Amniotic stem cell (primary cell): Measurements from ENCODE around the gene BACH2.
"Not testable (repeated sequence)": the region's sequence is repeated elsewhere in the genome, so short reads cannot be mapped to it uniquely, and the experiment has no call there.

Experiments used
- DNase-seq: peaks from one replicate; lab custom pipeline; 2025; lab: John Stamatoyannopoulos, UW

The BACH2 gene

GRCh38 chr6:90212274-90212673 is 84.4 kb downstream of the BACH2 start:
- no peak for DNase-seq

GRCh38 chr6:90209527-90209926 is 87.1 kb downstream of the BACH2 start:
- DNase-seq = no peak

DNA sequence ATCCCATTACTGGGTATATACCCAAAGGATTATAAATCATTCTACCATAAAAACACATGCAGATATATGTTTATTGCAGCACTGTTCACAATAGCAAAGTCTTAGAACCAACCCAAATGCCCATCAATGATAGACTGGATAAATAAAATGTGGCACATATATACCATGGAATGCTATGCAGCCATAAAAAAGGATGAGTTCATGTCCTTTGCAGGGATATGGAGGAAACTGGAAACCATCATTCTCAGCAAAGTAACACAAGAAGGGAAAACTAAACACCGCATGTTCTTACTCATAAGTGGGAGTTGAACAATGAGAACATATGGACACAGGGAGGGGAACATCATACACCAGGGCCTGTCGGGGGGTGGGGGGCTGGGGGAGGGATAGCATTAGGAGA is 88.0 kb downstream of the BACH2 start:
- not testable (repeated sequence) for DNase-seq

DNA sequence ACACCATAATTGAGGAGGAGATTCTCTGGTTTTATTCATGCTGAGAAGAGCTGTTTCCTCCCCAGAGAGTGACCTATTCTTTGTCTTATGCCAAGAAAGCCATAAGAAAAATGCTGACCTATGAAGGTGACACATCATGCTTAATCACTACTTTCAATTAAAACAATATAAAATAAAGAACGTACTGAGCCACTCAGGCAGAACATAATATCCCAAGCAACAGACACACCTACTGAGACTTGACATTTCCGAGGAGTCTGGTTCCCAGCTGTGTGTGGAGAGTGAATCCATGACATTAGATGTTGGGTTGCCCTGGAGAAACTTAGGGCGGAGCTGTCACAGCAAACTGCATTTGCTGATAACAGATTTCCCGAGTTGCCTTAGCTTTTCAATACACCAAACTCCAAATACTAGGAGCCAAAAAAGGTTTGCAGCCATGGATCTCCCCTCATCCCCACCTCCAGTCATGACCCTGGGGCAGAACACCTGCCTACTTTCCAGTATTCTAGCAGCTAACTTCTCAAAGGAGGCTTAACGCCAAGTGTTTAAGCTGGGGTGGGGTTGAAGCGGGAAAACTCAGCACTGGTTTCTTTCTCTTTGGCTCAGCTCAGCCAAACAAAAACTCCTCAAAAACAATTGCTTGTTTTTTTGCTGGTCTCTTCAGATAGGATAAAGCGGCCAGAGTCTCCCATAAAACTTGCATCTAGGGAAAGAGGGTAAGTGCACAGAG is 92.2 kb downstream of the BACH2 start:
- DNase-seq = no peak

- no peak for DNase-seq
These were observed 93.0 kb downstream of the BACH2 start for GRCh38 chr6:90203672-90204071.

GRCh38 chr6:90202156-90202555 is 94.5 kb downstream of the BACH2 start:
- no peak for DNase-seq

DNA sequence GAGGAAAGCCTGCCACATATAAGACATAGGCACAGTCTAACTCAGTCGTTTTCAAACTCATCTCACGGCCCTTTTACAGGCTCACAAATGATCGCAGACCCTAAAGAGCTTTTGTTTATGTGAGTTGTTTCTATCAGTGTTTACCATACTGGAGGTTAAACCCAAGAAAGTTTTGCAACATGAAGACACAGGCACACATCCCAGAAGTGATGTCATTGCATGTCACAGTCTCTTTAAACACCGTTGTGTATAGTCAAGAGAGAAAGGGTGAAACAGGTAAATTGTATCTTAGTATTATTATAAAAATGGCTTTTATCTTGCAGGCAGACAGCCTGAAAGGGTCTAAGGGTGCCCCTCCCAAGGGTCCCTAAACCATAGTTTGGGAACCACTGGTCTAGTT is 96.7 kb downstream of the BACH2 start:
- no peak for DNase-seq

- DNase-seq = no peak
These were observed 97.8 kb downstream of the BACH2 start for GRCh38 chr6:90198758-90199425.

DNA sequence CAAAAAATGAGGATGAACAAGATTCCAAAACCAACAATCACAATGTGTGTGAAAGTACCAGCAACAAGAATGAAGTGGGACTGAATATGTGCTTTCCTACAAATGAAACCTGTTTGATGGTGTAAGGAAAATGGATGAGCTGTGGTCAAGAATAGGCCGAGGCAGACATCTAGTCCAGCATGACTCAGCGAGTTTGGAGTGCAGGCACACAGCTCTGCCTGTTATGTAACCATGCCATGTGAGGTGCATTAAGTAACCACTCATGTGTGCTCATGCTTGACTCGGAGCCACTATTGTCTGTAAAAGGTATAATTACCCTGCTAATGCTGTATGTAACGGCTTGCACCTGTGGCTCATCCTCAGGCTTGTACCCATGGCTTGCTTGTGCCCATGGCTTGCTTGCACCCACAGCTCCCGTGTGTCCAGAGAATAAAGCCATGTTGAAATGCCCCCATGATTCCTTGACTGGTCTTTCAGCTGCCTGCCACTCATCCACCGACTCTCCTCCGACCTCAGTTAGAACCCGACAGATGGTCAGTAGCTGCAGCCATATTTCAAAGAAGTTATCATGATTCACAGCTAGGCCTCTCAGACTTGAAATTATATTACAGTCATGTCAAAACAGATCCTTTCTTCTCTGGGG is 98.7 kb downstream of the BACH2 start:
- DNase-seq = no peak

- no peak for DNase-seq
These were observed 101.4 kb downstream of the BACH2 start for GRCh38 chr6:90195094-90195829.

DNA sequence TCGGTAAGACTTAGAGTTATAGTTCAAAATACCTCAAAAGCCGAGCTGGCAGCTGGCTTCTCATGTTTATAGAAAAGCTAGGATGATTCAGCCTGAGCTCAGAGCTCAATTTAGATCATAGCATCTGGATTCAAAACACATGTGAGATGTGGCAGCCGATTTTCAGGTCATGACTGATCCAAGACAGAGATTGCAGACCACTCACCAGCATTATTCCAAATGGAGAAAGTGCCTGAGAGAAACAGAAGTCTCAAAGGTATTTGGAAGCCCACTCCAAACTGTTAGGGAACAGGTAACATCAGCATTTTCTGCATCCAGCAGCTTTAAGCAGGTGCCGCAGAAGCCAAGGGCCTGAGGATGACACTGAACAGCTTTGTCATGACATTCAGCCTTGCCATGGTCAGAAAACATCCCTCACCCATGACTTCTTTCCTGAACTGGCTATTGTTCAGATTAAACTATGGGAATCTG is 102.2 kb downstream of the BACH2 start:
- peak; percentile 31 for DNase-seq

- DNase-seq = no peak
These were observed 103.3 kb downstream of the BACH2 start for GRCh38 chr6:90193359-90193758.

GRCh38 chr6:90192857-90193256 is 103.8 kb downstream of the BACH2 start:
- DNase-seq = no peak

DNA sequence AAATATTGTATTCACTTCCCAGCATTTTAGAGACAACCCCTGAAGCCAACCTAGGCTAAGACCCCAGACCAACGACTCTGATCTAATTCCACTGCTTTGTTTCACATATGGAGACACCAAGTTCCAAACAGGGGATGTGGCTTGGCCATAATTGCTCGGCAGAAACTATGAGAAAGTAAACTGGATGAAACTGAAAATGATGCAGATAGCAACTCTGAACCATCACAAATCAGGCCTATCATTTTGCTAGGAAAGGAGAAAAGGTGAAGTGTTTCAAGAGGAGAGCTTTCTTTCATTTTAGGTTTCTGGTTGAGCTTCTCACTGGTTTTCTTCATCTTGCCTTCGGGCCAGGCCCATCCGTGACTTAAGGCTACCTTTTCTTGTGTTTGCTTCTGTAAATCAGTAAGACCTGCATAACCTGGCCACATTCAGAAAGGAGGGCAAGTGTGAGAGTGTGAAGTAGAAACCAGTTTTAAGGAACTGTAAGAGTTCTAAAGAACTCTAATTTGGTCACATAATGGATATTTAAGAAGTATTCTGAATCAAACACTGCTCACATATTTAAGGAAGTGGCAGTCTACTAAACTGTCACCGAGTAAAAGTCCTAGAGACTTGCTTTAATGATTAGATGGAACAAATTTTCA is 105.8 kb downstream of the BACH2 start:
- no peak for DNase-seq

GRCh38 chr6:90190131-90190530 is 106.5 kb downstream of the BACH2 start:
- no peak for DNase-seq

GRCh38 chr6:90187437-90188121 is 109.1 kb downstream of the BACH2 start:
- DNase-seq = no peak

- DNase-seq = no peak
These were observed 109.8 kb downstream of the BACH2 start for GRCh38 chr6:90186637-90187371.

DNA sequence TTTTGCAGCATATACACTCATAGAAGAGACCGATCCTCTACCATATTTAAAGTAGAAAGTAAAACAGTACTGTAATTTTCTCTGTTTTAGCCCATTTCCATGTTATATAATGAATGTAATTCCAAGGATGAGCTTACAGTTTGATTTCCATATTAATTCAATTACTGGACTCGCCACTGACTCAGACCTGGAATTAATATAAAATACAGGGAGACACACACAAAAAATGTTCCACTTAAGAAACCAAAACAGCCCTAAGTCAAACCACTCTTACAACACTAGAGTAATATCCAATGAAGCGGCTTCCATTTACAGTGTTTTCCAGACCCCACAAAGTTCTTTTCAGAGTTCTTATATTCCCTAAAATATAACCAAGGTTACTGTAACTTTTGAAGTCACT is 110.6 kb downstream of the BACH2 start:
- DNase-seq = no peak

DNA sequence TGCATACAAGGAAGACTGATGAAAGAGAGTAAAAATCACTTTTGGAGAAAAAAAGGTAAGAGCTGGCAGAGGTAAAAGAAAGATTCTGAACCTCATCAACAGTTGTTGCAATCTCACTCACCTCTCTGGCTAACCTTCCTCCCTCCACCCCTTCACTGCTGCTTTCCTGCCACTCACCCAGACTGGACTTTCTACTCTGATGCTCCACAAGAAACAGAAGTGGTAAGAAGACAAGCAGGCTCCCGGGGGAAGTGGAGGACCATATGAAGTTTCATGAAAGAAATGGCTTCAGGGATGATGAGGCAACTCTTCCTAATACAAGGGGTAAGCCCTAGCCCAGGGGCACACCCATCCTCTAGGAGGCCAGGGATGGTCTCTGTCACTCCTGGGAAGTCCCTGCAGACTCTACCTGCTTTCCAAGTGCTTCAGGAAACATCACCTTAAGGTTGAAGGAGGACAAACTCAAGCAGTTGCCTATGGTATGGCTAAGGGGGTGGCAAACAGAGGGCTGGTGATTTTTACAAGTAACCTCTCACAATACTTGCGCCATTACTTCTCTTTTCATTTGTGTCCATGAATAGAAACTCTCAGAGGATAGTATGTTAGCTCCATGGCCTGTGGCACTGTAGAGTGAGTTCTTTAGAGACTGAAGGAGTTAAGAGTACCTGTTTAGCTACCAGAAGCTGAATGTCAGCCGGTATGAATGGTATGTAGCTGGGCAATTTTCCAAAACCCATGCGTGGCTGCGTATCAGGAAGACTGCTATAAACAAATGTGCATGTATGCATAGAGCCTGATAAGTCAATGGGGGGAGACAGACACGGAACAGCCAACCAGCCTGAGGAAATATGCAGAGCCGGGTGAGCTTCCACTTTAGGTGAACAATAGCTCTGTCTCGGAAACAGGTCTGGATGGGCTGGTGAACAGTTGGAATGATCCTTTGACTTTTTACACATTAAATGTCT is 112.0 kb downstream of the BACH2 start:
- DNase-seq = no peak
